ENCODE data around the gene NDUFB3.
A peak's percentile ranks its signal among the peaks of the same experiment; 100 is the strongest.
"Not testable (repeated sequence)": the region's sequence is repeated elsewhere in the genome, so short reads cannot be mapped to it uniquely, and the experiment has no call there.

NDUFB3 gene

DNA sequence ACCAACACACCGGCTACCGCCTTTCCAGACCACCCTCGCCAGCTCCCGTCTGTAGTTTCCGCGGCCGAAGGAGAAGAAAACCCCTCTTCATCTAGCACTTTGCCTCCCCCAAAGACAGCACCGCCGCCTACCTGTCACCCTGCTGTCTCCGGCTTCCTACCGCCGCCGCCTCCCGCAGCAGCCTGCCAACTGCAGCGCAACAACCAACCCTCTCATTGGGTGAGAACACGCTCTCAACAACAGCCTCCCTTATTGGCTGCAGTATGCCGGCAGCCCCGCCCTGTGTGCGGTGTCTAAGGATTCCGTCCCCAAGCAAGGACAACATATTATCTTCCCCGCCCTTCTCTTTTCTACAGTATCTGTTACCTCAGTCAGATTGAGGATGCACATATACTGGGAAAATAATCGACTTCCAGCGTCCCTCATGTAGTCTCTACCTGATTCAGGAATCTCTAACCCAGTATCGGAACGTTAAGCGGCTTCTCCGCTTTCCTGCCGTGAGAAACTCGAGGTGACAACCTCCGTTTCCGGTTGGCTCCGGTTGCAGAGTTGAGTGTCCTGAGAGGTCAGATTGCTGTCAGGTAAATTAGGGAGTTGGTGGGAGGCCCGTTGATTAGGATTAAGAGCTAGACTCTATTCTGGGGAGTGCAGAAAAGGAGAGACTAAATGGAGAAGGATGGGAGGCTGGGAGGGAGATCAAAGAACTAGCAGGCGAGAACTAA, at the start of gene NDUFB3, which contains the start of gene HYCC2:
Gene NDUFB3, plus strand, starts transcription at position 523 of the 722 bp plus-strand sequence. CDS start 6,882 bp downstream, outside the sequence.
Gene HYCC2, minus strand, starts transcription at position 193 of the 722 bp plus-strand sequence. CDS start 47,662 bp downstream, outside the sequence.
- peak; percentile 92 for DNase-seq

DNA sequence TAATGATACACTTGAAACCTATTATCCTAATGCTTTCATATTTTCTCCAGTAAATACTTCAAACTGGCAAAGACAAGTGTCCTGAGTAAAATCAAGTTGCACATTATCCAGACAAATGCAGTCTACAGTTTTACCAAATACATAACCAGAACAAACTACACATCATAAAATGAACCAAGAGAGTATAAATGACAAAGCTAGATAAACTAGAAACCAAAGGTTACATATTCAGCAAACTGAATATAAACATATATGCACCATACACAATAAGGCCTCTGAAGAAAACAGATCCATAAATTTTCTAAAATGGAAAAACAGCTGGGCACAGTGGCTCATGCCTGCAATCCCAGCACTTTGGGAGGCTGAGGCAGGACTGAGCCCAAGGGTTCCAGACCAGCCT, 47.3 kb upstream of the NDUFB3 start:
- DNase-seq, result no peak

GRCh38 chr2:201034355-201034754, 37.4 kb upstream of the NDUFB3 start:
- DNase-seq, result not testable (repeated sequence)

GRCh38 chr2:201038361-201038760, 33.4 kb upstream of the NDUFB3 start:
- not testable (repeated sequence) for DNase-seq

GRCh38 chr2:201038855-201039254, 32.9 kb upstream of the NDUFB3 start:
- DNase-seq, result no peak

GRCh38 chr2:201040867-201041628, 30.8 kb upstream of the NDUFB3 start:
- DNase-seq, result no peak

DNA sequence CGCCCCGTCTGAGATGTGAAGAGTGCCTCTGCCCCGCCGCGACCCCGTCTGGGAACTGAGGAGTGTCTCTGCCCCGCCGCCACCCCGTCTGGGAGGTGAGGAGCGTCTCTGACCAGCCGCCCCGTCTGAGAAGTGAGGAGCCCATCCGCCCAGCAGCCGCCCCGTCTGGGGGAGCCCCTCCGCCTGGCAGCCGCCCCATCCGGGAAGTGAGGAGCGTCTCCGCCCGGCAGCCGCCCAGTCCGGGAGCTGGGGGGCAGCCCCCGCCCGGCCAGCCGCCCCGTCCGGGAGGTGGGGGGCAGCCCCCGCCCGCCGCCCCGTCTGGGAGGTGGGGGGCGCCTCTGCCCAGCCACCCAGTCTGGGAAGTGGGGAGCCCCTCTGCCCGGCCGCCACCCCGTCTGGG, 29.4 kb upstream of the NDUFB3 start:
- not testable (repeated sequence) for DNase-seq

GRCh38 chr2:201043050-201043449, 28.8 kb upstream of the NDUFB3 start:
- not testable (repeated sequence) for DNase-seq

DNA sequence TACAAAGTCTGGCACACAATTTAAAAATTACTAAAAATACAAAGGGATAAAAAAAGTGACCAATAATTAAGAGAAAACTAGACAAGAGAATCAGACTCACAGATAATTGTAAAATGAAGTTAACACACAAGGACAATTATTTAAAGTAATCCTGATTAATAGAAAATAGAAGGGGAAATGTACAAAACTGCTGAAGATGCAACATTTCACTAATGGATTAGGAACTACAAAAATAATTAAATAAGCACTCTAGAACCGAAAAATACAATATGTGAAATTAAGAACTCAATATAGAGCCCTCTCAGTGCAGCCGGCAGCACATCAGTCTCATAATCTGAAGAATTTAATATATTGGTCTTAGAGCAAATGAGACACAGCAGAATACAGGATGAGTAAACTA, 24.9 kb upstream of the NDUFB3 start:
- no peak for DNase-seq

GRCh38 chr2:201049455-201049854, 22.3 kb upstream of the NDUFB3 start:
- DNase-seq, result no peak

DNA sequence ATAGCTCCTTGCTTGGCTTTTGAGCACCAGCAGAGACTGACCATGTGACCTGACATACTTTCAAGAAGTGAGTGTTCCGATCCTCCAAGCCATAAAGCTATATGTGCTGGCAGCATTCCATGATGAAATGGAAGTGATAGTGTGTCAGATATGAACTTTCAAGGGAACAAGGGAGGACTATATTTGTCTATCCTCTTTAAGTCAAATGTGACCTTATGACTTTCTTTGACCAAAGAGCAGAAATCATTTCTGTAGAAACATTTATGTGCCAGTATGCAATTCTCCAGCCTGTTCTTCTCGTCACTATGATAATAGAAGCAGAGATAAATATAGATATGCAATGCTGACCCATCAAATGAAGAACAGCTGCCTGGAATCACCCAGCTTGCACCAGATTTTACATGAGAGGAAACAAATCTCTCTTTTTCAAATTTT, 14.7 kb upstream of the NDUFB3 start:
- DNase-seq, result no peak

DNA sequence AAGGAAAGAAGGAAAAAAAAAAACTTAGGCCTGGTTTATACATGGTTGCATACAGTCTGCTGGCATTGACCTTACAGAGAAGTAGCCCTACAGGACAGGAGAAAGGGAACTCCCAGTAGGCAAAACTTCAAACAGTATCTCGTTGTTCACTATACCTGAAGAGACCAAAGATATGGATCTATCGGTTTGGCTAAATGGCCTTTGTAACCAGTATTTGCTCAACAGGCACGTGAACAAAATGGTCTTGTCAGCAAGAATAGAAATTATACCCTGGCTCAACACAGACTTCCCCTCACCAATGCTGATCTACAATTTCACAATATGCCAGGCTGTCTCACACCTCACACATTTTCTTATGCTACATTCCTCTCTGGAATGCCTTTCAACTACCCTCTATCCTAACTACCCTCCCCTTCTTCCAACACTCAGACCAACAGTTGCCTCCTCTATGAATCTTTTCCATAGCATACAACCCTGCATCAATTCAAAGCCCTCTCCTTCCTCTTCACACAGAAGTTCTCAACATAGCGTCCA, 14.0 kb upstream of the NDUFB3 start:
- DNase-seq, result no peak

GRCh38 chr2:201058914-201059313, 12.9 kb upstream of the NDUFB3 start:
- DNase-seq, result no peak

DNA sequence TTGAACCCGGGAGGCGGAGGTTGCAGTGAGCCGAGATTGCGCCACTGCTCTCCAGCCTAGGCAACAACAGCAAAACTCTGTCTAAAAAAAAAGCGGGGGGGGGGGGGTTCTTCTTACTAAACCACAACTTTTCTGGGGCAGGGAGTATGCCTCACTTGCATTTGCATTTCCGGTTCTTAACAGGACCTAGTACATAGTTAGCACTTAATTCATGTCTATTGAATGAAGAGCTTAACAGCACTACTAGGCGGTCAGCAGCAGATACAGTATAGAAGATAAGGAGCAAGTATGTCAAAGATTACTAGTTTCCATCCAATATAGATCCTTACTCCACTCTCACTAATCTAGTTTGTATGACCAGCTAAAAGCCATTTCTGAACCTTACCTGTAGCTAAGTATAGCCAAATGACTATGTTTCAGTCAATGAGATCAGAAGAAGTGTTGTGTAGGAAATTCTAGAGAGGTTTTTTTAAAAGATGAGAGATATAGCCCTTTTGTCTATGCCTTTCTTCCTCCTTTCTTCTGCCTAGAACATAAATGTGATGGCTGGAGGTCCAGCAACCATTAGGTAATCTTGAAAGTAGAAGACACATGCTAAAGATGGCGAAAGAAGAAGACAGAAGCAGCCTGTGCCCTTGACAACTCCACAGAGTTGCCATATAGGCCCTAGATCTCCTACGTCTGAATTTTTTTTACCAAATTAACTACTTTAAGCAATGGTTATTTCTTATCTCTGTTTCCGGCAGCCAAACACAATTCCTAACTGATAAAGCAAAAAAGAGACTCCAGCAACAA, 11.6 kb upstream of the NDUFB3 start:
- no peak for DNase-seq

DNA sequence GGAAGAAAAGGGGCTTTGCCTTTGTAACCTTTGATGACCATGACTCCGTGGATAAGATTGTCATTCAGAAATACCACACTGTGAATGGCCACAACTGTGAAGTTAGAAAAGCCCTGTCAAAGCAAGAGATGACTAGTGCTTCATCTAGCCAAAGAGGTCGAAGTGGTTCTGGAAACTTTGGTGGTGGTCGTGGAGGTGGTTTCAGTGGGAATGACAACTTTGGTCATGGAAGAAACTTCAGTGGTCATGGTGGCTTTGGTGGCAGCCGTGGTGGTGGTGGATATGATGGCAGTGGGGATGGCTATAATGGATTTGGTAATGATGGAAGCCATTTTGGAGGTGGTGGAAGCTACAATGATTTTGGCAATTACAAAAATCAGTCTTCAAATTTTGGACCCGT, 8.3 kb upstream of the NDUFB3 start:
- DNase-seq, result not testable (repeated sequence)

DNA sequence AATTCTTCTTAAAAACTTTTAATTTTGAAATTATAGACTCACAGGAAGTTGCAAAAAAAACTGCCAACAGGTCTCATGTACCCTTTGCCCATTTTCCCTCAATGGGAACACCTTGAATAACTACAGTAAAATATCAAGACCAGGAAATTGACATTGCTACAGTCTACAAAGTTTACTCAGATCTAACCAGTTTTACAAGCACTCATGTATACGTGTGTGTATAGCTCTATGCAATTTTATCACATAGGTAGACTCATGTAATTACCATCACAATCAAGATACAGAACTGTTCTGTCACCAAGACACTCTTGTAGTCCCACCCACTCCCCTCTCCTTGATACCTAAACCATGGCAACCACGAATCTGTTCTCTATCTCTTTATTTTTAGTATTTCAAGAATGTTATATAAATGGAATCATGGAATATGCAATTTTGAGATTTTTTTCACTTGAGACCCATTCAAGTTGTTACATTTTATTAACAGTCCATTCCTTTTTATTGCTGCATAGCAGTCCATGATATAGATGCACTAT, 6.9 kb upstream of the NDUFB3 start:
- DNase-seq, result no peak

DNA sequence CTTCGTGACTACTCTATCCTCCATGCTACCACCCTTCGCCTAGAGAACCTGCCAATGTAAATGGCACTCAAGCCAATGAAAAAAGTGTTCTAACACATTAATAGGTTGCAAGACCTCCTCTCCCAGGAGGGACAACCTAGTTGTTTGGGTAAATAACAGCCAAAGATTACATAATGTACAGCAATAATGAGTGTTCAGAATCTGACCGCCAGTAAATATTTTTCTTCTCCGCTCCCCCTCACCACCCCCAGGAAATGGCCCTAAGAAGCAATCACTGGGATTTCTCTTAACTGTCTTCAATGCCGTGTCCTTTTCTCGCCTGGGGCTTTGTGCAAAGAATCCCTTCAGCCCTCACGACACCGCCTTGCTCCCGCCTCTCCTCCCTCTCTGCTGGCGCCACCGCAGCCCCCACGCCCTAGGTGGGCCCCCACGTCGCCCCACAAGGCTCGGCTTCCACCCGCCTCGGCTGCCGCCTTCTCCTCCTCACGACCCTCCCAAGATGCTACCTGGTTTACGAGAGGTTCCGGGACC, 788 bp upstream of the NDUFB3 start:
- DNase-seq, result peak; percentile 30

GRCh38 chr2:201072201-201072530, 365 bp downstream of the NDUFB3 start:
- DNase-seq, result no peak

GRCh38 chr2:201073071-201073470, 1.3 kb downstream of the NDUFB3 start:
- no peak for DNase-seq

DNA sequence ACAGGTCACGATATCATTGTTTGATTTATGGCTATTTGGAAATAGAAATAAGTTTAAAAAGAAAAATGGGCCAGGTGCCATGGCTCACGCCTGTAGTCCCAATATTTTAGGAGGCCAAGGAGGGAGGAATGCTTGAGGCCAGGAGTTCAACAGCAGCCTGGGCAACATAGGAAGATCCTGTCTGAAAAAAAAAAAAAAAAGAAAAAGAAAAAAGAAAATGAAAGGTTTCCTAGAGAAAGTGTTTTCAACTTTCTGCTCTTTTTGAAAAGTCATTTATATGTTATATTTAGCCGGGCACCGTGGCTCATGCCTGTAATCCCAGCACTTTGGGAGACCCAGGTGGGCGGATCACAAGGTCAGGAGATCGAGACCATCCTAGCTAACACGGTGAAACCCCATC, 3.2 kb downstream of the NDUFB3 start:
- DNase-seq, result no peak

GRCh38 chr2:201084863-201085262, 13.1 kb downstream of the NDUFB3 start:
- no peak for DNase-seq

- DNase-seq, result no peak
Observed at GRCh38 chr2:201090574-201090973, 18.8 kb downstream of the NDUFB3 start.

DNA sequence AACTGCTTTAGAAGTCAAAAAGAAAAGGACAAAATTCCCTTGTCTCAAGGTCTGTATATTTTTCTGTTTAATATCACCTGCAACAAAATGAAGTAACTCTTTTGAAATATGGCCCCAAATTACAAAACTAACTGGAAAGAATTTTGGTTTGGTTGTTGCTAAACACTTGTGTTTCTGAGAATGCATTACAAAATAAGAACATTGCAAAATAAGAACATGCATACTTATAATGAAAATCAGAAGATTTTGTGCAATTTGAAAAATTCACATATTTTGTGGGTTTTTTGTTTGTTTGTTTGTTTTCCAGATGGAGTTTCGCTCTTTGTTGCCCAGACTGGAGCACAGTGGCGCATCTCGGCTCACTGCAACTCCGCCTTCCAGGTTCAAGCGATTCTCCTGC, 21.8 kb downstream of the NDUFB3 start:
- DNase-seq, result no peak

Data from EL (cell line).